HepG2 (cell line): Measurements from ENCODE around the gene KLHL12. TPM values are rescaled to one million over a fixed set of nuclear protein-coding genes. Genes with fewer than 3 reads are reported as not detected.

Experiments
- ATRX ChIP-seq: sonication (generic); formaldehyde crosslinking; IDR thresholded peaks from 2 replicates; pipeline ENCODE4 v1.4.0; 2020; ENCODE audit warnings: missing genetic modification reagents, borderline replicate concordance
- BCLAF1 ChIP-seq: fragments of 450-650 bp; IDR thresholded peaks from 2 replicates; pipeline ENCODE4 v1.6.1; 2017; ENCODE audit warnings: mild to moderate bottlenecking
- CAMTA2 ChIP-seq: sonication (generic); formaldehyde crosslinking; IDR thresholded peaks from 2 replicates; pipeline ENCODE4 v1.4.0; 2020; ENCODE audit warnings: mild to moderate bottlenecking, missing genetic modification reagents, borderline replicate concordance
- CBX5 ChIP-seq: sonication (generic); formaldehyde crosslinking; IDR thresholded peaks from 2 replicates; pipeline ENCODE4 v1.4.0; 2020; ENCODE audit warnings: missing genetic modification reagents, borderline replicate concordance
- CHCHD3 ChIP-seq: sonication (generic); formaldehyde crosslinking; IDR thresholded peaks from 2 replicates; pipeline ENCODE4 v1.8.0; 2022; ENCODE audit warnings: mild to moderate bottlenecking, missing genetic modification reagents, moderate library complexity
- ELK4 ChIP-seq: sonication (generic); formaldehyde crosslinking; IDR thresholded peaks from 2 replicates; pipeline ENCODE4 v1.9.0; 2021; ENCODE audit warnings: missing genetic modification reagents, borderline replicate concordance
- ETV5 ChIP-seq: IDR thresholded peaks from 2 replicates; pipeline ENCODE4 v1.6.1; 2018; ENCODE audit warnings: missing biosample characterization, missing genetic modification reagents, inconsistent platforms, borderline replicate concordance
- HNRNPL ChIP-seq: fragments of 200-400 bp; formaldehyde crosslinking; IDR thresholded peaks from 2 replicates; pipeline ENCODE4 v1.6.1; 2017; ENCODE audit warnings: mild to moderate bottlenecking, low read depth, low read length
- MLX ChIP-seq: IDR thresholded peaks from 2 replicates; pipeline ENCODE4 v1.6.1; 2016
- RARA ChIP-seq: IDR thresholded peaks from 2 replicates; pipeline ENCODE4 v1.6.1; 2016; ENCODE audit warnings: missing genetic modification reagents, missing compliant biosample characterization
- REPIN1 ChIP-seq: sonication (generic); formaldehyde crosslinking; IDR thresholded peaks from 2 replicates; pipeline ENCODE4 v1.8.0; 2022; ENCODE audit warnings: missing genetic modification reagents, low read depth, mild to moderate bottlenecking, borderline replicate concordance
- SIX4 ChIP-seq: sonication (generic); formaldehyde crosslinking; IDR thresholded peaks from 2 replicates; pipeline ENCODE4 v1.4.0; 2020; ENCODE audit warnings: missing genetic modification reagents
- ZEB1 ChIP-seq: IDR thresholded peaks from 2 replicates; pipeline ENCODE4 v1.6.1; 2012; ENCODE audit warnings: mild to moderate bottlenecking, low read depth, inconsistent platforms; ENCODE audit not compliant: insufficient replicate concordance
- ZMAT3 ChIP-seq: sonication (generic); formaldehyde crosslinking; conservative IDR thresholded peaks from 2 replicates; pipeline ENCODE4 v1.7.0; 2021; ENCODE audit warnings: missing genetic modification reagents
- ZNF230 ChIP-seq: sonication (generic); formaldehyde crosslinking; IDR thresholded peaks from 2 replicates; pipeline ENCODE4 v1.4.0; 2020; ENCODE audit warnings: mild to moderate bottlenecking, missing genetic modification reagents
- ZNF512 ChIP-seq: sonication (generic); formaldehyde crosslinking; IDR thresholded peaks from 2 replicates; pipeline ENCODE4 v1.4.0; 2020; ENCODE audit warnings: mild to moderate bottlenecking, missing genetic modification reagents
- ZNF607 ChIP-seq: sonication (generic); formaldehyde crosslinking; IDR thresholded peaks from 2 replicates; pipeline ENCODE4 v1.5.1; 2020; ENCODE audit warnings: missing genetic modification reagents, mild to moderate bottlenecking, borderline replicate concordance
- ZNF792 ChIP-seq: IDR thresholded peaks from 2 replicates; pipeline ENCODE4 v1.6.1; 2016
- ZNF816 ChIP-seq: sonication (generic); formaldehyde crosslinking; IDR thresholded peaks from 2 replicates; pipeline ENCODE4 v1.8.0; 2022; ENCODE audit warnings: missing genetic modification reagents, mild to moderate bottlenecking, borderline replicate concordance
- polyA plus RNA-seq, 8 experiments: library from polyadenylated mRNA; depleted of rRNA in 3 of 8; stranded (reverse) in 7 of 8; unstranded in 1 of 8; fragments of >200 nt; fragmentation: Illumina TruSeq in 4 of 8; extraction: Trizol in 4 of 8; gene quantifications; 2 replicates each; pipeline versions ENCODE4 v1.2.1 to v1.2.3, GENCODE V29; 2011 to 2016; ENCODE audit warnings: low read depth in 4 of 8, missing spikeins in 1 of 8, mixed read lengths in 1 of 8; ENCODE audit not compliant: insufficient read depth in 1 of 8
- total RNA-seq, 5 experiments: library from RNA; depleted of rRNA; stranded (reverse); fragments of >200 nt; fragmentation: Illumina TruSeq; extraction: Trizol; gene quantifications; 2 replicates each; pipeline ENCODE4 v1.2.3, GENCODE V29; 2016; ENCODE audit warnings: low read depth in 1 of 5
- TF ChIP-seq, protein P1 (sequence below): sonication (generic); formaldehyde crosslinking; IDR thresholded peaks from 2 replicates; pipeline ENCODE4 v1.5.1; 2020; ENCODE audit warnings: missing genetic modification reagents, mild to moderate bottlenecking, borderline replicate concordance

KLHL12 gene
- total and polyA plus RNA-seq, 2 of the 13 experiments (the other 11 are each of a cell fraction or from before 2014, with no cell fraction given) = 19.2 to 25.2 TPM

DNA sequence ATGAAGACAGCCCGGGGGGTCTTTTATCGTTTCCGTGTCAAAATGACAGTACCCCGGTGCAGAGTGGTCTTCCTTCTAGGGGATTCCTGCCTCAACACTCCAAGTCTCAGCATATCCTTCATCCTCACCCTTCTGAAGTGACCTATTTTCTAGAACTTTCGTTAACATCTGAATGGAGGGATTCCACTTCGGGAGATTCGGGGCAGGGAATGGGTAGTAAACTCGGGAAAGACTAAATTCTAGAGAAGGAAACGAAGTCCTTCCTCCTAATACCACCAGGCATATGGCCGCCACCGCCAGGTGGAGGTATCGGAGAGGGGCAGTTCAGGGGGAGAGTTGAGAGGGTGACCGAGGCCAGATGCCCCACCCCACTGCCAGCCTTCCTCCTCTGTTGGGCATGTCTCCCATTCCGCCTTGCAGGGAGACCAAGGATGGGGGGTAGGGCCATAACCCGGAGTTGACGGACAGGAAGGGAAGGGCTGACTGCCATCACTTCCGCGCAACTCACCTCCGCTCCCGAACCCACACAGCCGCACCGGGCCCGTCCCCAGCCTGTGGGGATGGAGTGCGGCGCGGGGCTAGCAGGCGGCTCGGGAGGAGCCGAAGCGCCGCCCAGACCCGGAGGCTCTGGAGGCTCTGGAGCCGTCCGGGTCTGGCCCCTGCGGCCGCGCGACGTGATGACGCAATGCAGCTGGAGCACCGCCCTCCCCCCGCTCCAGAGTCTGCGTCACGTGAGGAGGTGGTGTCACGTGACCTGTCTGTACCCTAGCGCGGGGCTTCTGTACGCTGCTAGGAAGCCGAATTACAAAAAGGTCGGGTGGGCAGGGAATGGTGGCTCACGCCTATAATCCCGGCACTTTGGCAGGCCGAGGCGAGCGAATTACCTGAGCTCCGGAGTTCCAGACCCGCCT lies at the start of gene KLHL12 (continued):
- TF ChIP-seq BCLAF1 = no peak
- 0 out of 2 replicates have a peak, but pooled peaks have one; percentile 47 for TF ChIP-seq HNRNPL
- TF ChIP-seq ELK4 = 0 out of 2 replicates have a peak, but pooled peaks have one; percentile 59
- peak; percentile 77; the same call in 1 of the 2 replicates for TF ChIP-seq ZMAT3
- TF ChIP-seq ZNF512 = no peak
- TF ChIP-seq ZNF230 (CRISPR knock-in tag) = peak; percentile 71; the same call in 1 of the 2 replicates
- TF ChIP-seq, protein P1, sequence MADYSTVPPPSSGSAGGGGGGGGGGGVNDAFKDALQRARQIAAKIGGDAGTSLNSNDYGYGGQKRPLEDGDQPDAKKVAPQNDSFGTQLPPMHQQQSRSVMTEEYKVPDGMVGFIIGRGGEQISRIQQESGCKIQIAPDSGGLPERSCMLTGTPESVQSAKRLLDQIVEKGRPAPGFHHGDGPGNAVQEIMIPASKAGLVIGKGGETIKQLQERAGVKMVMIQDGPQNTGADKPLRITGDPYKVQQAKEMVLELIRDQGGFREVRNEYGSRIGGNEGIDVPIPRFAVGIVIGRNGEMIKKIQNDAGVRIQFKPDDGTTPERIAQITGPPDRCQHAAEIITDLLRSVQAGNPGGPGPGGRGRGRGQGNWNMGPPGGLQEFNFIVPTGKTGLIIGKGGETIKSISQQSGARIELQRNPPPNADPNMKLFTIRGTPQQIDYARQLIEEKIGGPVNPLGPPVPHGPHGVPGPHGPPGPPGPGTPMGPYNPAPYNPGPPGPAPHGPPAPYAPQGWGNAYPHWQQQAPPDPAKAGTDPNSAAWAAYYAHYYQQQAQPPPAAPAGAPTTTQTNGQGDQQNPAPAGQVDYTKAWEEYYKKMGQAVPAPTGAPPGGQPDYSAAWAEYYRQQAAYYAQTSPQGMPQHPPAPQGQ (CRISPR knock-in tag) = no peak
- TF ChIP-seq ZNF792 (CRISPR knock-in tag) = peak; percentile 89
- no peak for TF ChIP-seq CHCHD3 (CRISPR knock-in tag)
- peak; percentile 23 for TF ChIP-seq ZEB1
- TF ChIP-seq ETV5 (CRISPR knock-in tag) = peak; percentile 56
- no peak for TF ChIP-seq ATRX
- no peak for TF ChIP-seq CAMTA2
- TF ChIP-seq ZNF816 (CRISPR knock-in tag) = peak; percentile 17; the same call in 1 of the 2 replicates
- peak; percentile 90; the same call in 1 of the 2 replicates for TF ChIP-seq REPIN1 (CRISPR knock-in tag)
- TF ChIP-seq SIX4 = 0 out of 2 replicates have a peak, but pooled peaks have one; percentile 54
- TF ChIP-seq MLX (CRISPR knock-in tag) = peak; percentile 87
- peak; percentile 37 for TF ChIP-seq RARA (CRISPR knock-in tag)
- TF ChIP-seq ZNF607 (CRISPR knock-in tag) = 0 out of 2 replicates have a peak, but pooled peaks have one; percentile 78
- TF ChIP-seq CBX5 (CRISPR knock-in tag) = peak; percentile 87; the same call in 1 of the 2 replicates
